Osteoblast (primary cell): Measurements from ENCODE around the gene ACAN. TPM values are rescaled to one million over a fixed set of nuclear protein-coding genes. Genes with fewer than 3 reads are reported as not detected.

ENCODE experiments used
- DNase-seq: peaks from one replicate; pipeline ENCODE4 v3.0.0; 2011; ENCODE audit warnings: low spot score, mixed read lengths; ENCODE audit not compliant: insufficient read length; ENCODE audit errors: missing footprints
- H2AFZ ChIP-seq: 2 replicates; pipeline ENCODE4 v1.6.0; 2011; ENCODE audit warnings: mild to moderate bottlenecking, low read length
- H3K27ac ChIP-seq: 2 replicates; pipeline ENCODE4 v1.5.1; 2011; ENCODE audit warnings: mild to moderate bottlenecking, low read depth, low read length, moderate library complexity
- H3K27me3 ChIP-seq: 2 replicates; pipeline ENCODE4 v1.6.0; 2012; ENCODE audit warnings: mild to moderate bottlenecking, control low read depth, inconsistent platforms, low read length, moderate library complexity; ENCODE audit not compliant: insufficient read depth
- H3K36me3 ChIP-seq: 2 replicates; pipeline ENCODE4 v1.5.1; 2011; ENCODE audit warnings: mild to moderate bottlenecking, low read length, control low read depth, moderate library complexity; ENCODE audit not compliant: insufficient read depth
- H3K4me1 ChIP-seq: 2 replicates; pipeline ENCODE4 v1.5.1; 2011; ENCODE audit warnings: mild to moderate bottlenecking, low read length, control low read depth, moderate library complexity; ENCODE audit not compliant: insufficient read depth
- H3K4me2 ChIP-seq: 2 replicates; pipeline ENCODE4 v1.6.0; 2011; ENCODE audit warnings: mild to moderate bottlenecking, low read length; ENCODE audit not compliant: insufficient read depth
- H3K4me3 ChIP-seq: fragments of 200-600 bp; sonication (generic); 3 replicates; pipeline ENCODE4 v1.5.1; 2012; ENCODE audit warnings: mild to moderate bottlenecking, low read length, inconsistent platforms; ENCODE audit not compliant: insufficient read depth
- H3K79me2 ChIP-seq: 2 replicates; pipeline ENCODE4 v1.6.0; 2012; ENCODE audit warnings: mild to moderate bottlenecking, low read length, control low read depth, inconsistent platforms; ENCODE audit not compliant: insufficient read depth
- H3K9me3 ChIP-seq: 2 replicates; pipeline ENCODE4 v1.5.1; 2011; ENCODE audit warnings: low read depth, low read length, control low read depth
- H4K20me1 ChIP-seq: 2 replicates; pipeline ENCODE4 v1.6.0; 2012; ENCODE audit warnings: mild to moderate bottlenecking, low read length, control low read depth; ENCODE audit not compliant: insufficient read depth
- total RNA-seq: library from RNA; depleted of rRNA; stranded (reverse); fragments of >200 nt; gene quantifications from 2 replicates; pipeline ENCODE4 v1.2.3, GENCODE V29; 2012
- TF ChIP-seq, protein P1 (sequence below): IDR thresholded peaks from 2 replicates; pipeline ENCODE4 v1.5.1; 2011; ENCODE audit warnings: mild to moderate bottlenecking, low read depth, low read length, moderate library complexity; ENCODE audit errors: extremely low read depth

The ACAN gene
- total RNA-seq, 1 donor = 12.7 TPM

DNA sequence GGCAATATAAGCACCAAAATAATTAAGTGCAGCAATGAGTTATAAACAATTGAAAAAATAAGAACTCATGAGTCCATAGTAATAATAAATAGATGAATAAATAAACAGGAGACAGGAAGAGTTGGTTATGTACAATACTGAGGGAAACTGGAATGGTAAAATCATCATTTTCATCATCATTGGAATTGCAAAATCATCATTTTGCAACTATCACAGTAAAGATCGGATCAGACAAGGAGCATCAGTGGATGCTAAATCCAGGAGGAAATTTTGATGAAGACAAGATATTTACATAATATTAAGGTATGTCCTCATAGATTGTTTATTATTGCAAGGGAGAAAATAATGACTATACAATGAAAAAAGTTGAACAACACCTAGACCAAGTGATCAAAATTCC, 38.8 kb upstream of the ACAN start:
- Histone ChIP-seq H2AFZ (no peak overlapping the region), H3K79me2 (no peaks in the 10 kb centered on the region), H3K27ac (no peak overlapping the region), H3K4me2 (no peak overlapping the region), H3K9me3 (peaks cover 2% of the 10 kb centered on the region), H3K36me3 (no peaks in the 10 kb centered on the region), H3K4me1 (no peaks in the 10 kb centered on the region), H3K4me3 (no peak overlapping the region), H3K27me3 (peaks cover 13% of the 10 kb centered on the region), H4K20me1 (no peaks in the 10 kb centered on the region)
- DNase-seq = no peak
- TF ChIP-seq, protein P1, sequence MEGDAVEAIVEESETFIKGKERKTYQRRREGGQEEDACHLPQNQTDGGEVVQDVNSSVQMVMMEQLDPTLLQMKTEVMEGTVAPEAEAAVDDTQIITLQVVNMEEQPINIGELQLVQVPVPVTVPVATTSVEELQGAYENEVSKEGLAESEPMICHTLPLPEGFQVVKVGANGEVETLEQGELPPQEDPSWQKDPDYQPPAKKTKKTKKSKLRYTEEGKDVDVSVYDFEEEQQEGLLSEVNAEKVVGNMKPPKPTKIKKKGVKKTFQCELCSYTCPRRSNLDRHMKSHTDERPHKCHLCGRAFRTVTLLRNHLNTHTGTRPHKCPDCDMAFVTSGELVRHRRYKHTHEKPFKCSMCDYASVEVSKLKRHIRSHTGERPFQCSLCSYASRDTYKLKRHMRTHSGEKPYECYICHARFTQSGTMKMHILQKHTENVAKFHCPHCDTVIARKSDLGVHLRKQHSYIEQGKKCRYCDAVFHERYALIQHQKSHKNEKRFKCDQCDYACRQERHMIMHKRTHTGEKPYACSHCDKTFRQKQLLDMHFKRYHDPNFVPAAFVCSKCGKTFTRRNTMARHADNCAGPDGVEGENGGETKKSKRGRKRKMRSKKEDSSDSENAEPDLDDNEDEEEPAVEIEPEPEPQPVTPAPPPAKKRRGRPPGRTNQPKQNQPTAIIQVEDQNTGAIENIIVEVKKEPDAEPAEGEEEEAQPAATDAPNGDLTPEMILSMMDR = no peak

DNA sequence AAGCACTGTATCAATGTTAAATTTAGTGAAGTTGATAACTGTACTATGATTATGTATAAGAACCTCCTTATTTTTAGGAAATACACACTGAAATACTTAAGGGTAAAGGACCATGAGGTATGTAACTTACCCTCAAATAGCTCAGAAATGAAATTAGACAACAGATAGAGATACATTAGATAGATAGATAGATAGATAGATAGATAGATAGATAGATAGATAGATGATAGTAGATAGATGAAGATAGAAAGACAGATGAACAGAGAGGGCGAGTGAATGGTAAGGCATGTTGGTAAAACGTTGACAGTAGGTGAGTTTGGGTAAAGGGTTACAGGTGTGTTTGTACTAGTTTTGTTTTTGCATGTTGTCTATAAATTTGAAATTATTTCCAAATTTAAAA, 38.0 kb upstream of the ACAN start:
- no peak for DNase-seq
- Histone ChIP-seq H3K36me3 (no peaks in the 10 kb centered on the region), H2AFZ (no peak overlapping the region), H3K4me3 (no peak overlapping the region), H3K27ac (no peak overlapping the region), H3K4me1 (no peaks in the 10 kb centered on the region), H3K9me3 (peaks cover 2% of the 10 kb centered on the region), H4K20me1 (no peaks in the 10 kb centered on the region), H3K79me2 (no peaks in the 10 kb centered on the region), H3K27me3 (peaks cover 13% of the 10 kb centered on the region), H3K4me2 (no peak overlapping the region)
- TF ChIP-seq, protein P1 = no peak

DNA sequence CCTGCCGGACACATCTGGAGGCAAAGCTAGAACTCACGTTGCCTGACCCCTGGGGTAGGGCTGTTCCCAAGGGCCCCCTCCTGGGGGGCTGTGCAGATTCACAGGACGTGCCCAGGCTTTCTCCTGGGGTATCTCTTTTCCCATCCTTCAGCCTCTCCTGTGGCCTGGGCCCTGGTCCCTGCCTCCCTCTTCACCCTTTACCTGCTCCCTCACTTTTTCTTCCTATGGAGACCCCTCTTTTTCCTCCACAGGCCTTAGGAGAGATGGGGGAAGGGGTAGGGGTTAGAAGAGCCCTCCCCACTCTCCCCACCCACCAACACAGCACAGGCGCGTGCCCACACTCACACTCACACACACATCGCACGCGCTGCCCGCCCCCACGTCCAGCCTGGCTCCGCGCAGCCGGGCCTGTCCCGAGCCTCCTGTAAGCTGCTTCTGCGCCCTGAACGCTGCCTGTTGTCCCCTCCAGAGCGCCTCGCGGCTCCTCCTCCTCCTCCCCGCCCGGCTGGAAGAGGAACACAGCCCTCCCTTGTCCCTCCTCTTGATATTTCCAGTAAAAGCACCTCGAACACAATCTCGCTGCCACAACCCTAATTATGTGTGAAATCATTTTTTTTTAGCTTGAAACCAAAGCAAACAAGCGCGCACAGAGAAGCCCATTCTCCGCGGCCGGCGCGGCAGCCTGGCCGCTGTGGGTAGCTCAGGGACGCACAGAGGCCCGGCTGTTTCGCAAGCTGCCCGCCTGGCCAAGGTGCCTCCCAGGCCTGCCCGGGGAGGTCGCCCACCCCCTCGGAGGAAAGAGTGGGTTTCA, 33.9 kb upstream of the ACAN start:
- Histone ChIP-seq H3K27me3 (peaks cover 15% of the 10 kb centered on the region), H3K79me2 (no peaks in the 10 kb centered on the region), H3K4me2 (peak overlapping the region; percentile 84), H3K9me3 (no peaks in the 10 kb centered on the region), H3K27ac (no peak overlapping the region), H4K20me1 (no peaks in the 10 kb centered on the region), H3K4me3 (peak overlapping the region; percentile 68), H2AFZ (peak overlapping the region; percentile 91), H3K4me1 (no peaks in the 10 kb centered on the region), H3K36me3 (no peaks in the 10 kb centered on the region)
- TF ChIP-seq, protein P1 = no peak
- DNase-seq = peak; percentile 87

DNA sequence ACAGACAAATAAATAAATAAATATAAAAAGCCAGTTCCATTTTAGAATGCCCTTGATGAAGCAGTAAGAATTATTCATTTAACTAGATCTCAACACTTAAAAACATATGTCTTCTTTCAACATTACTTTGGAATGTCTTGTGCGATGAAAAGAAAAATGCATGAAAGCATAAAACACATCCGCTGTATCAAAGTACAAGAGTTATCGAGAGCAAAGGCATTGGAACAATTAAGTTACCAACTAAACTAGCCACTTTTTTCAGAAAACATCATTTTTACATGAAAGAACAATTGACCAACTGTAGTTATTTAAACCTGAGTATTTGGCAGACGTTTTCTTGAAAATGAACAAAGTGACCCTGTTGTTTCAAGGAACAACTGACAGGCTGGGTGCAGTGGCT, 27.5 kb upstream of the ACAN start:
- H2AFZ ChIP-seq = no peak overlapping the region
- H3K27ac ChIP-seq = no peak overlapping the region
- no peak for DNase-seq
- no peaks in the 10 kb centered on the region for H3K4me1 ChIP-seq
- TF ChIP-seq, protein P1 = no peak
- no peak overlapping the region for H3K4me2 ChIP-seq
- H3K9me3 ChIP-seq = peaks cover 4% of the 10 kb centered on the region
- H4K20me1 ChIP-seq = no peaks in the 10 kb centered on the region
- H3K4me3 ChIP-seq = no peak overlapping the region
- no peaks in the 10 kb centered on the region for H3K36me3 ChIP-seq
- no peaks in the 10 kb centered on the region for H3K79me2 ChIP-seq
- H3K27me3 ChIP-seq = peaks cover 2% of the 10 kb centered on the region
